Endothelial cell of umbilical vein (primary cell): ENCODE measurements around the gene ITGA11. TPM values are rescaled to one million over a fixed set of nuclear protein-coding genes. Genes with fewer than 3 reads are reported as not detected.

Experiments used
- BruUV-seq: library from RNA; stranded (reverse); fragments of 400-500 nt; replicated peaks from 2 replicates; lab custom pipeline; 2021; lab: Mats Ljungman, UMichigan
- CTCF ChIA-PET: fragments of 300-600, 350-600 bp; sonication (Branson Sonifier 250); formaldehyde crosslinking; loops from one replicate; lab custom pipeline; 2021; ENCODE audit warnings: antibody characterized with exemption, inconsistent platforms; lab: Charles Lee
- POLR2A ChIA-PET: fragments of 300-600, 350-600 bp; sonication (Branson Sonifier 250); formaldehyde crosslinking; loops from one replicate; lab custom pipeline; 2021; ENCODE audit warnings: antibody characterized with exemption, inconsistent platforms; lab: Charles Lee
- DNase-seq: peaks from one replicate; pipeline ENCODE4 v3.0.0-alpha.2; 2011; ENCODE audit warnings: low read depth, low spot score
- FAIRE-seq: peaks from 2 replicates; lab custom pipeline; 2011; peaks lifted over from hg19 to GRCh38; lab: Jason Lieb, UNC
- H2AFZ ChIP-seq: 2 replicates; pipeline ENCODE4 v1.6.0; 2012; ENCODE audit warnings: low read depth, low read length, control low read depth, inconsistent platforms
- H3K27ac ChIP-seq: 2 replicates; pipeline ENCODE4 v1.5.1; 2011; ENCODE audit warnings: low read depth, mild to moderate bottlenecking, control low read depth, low read length, moderate library complexity; ENCODE audit not compliant: insufficient read depth
- H3K27me3 ChIP-seq, 2 experiments: 2 replicates each; pipeline versions ENCODE4 v1.6.0 to v1.6.1; 2011; ENCODE audit warnings: low read length in 2 of 2, mixed read lengths in 1 of 2; ENCODE audit not compliant: control insufficient read depth in 2 of 2, insufficient read depth in 2 of 2
- H3K36me3 ChIP-seq, 2 experiments: 2 replicates in 1 of 2; 3 replicates in 1 of 2; pipeline ENCODE4 v1.5.1; 2011; ENCODE audit warnings: low read length in 2 of 2, mild to moderate bottlenecking in 1 of 2, moderate library complexity in 1 of 2; ENCODE audit not compliant: control insufficient read depth in 2 of 2, insufficient read depth in 2 of 2; ENCODE audit errors: extremely low read depth in 1 of 2
- H3K4me1 ChIP-seq: 3 replicates; pipeline ENCODE4 v1.5.1; 2011; ENCODE audit warnings: mild to moderate bottlenecking, low read length; ENCODE audit not compliant: control insufficient read depth, insufficient read depth; ENCODE audit errors: extremely low read depth
- H3K4me2 ChIP-seq: 2 replicates; pipeline ENCODE4 v1.6.1; 2011; ENCODE audit warnings: low read length, control low read depth, mixed read lengths; ENCODE audit not compliant: insufficient read depth
- H3K4me3 ChIP-seq, 3 experiments: fragments of 200-600 bp in 1 of 3; sonication (generic), shearing (Covaris generic) in 1 of 3; replicated peaks in 1 of 3; 2 replicates each; pipeline ENCODE4 v1.5.1; 2011 to 2016; ENCODE audit warnings: control low read depth in 3 of 3, low read length in 3 of 3, mild to moderate bottlenecking in 2 of 3, inconsistent platforms in 1 of 3, low read depth in 1 of 3, moderate library complexity in 1 of 3; ENCODE audit not compliant: insufficient read depth in 1 of 3
- H3K79me2 ChIP-seq: 2 replicates; pipeline ENCODE4 v1.6.0; 2012; ENCODE audit warnings: low read length, inconsistent platforms; ENCODE audit not compliant: control insufficient read depth, insufficient read depth
- H3K9ac ChIP-seq: replicated peaks from 2 replicates; pipeline ENCODE3; 2011; ENCODE audit warnings: low read length, control low read depth; ENCODE audit not compliant: insufficient read depth; ENCODE audit errors: extremely low read depth
- H3K9me1 ChIP-seq: replicated peaks from 3 replicates; pipeline ENCODE4 v1.6.0; 2011; ENCODE audit warnings: mild to moderate bottlenecking, low read length; ENCODE audit not compliant: control insufficient read depth, insufficient read depth; ENCODE audit errors: extremely low read depth
- H3K9me3 ChIP-seq: replicated peaks from 2 replicates; pipeline ENCODE4 v1.5.1; 2012; ENCODE audit warnings: low read length, inconsistent platforms; ENCODE audit not compliant: control insufficient read depth, insufficient read depth
- H4K20me1 ChIP-seq: replicated peaks from 2 replicates; pipeline ENCODE3; 2011; ENCODE audit warnings: mild to moderate bottlenecking, low read length; ENCODE audit not compliant: control insufficient read depth, insufficient read depth; ENCODE audit errors: extremely low read depth
- EZH2 ChIP-seq: IDR thresholded peaks from 2 replicates; pipeline ENCODE4 v1.6.1; 2012; ENCODE audit warnings: borderline replicate concordance, low read depth, mild to moderate bottlenecking, moderate library complexity, low read length, inconsistent platforms; ENCODE audit not compliant: severe bottlenecking
- FOS ChIP-seq: IDR thresholded peaks from 2 replicates; pipeline ENCODE4 v1.6.1; 2011; ENCODE audit warnings: mild to moderate bottlenecking, low read length, moderate library complexity, borderline replicate concordance; ENCODE audit not compliant: insufficient read depth
- GATA2 ChIP-seq: IDR thresholded peaks from 2 replicates; pipeline ENCODE4 v1.7.0; 2011; ENCODE audit warnings: low read depth, mild to moderate bottlenecking, moderate library complexity, mixed read lengths, low read length; ENCODE audit not compliant: insufficient read length, insufficient read depth
- JUN ChIP-seq: IDR thresholded peaks from 2 replicates; pipeline ENCODE4 v1.6.1; 2011; ENCODE audit warnings: borderline replicate concordance, low read depth; ENCODE audit not compliant: insufficient read length, insufficient read depth
- MYC ChIP-seq: IDR thresholded peaks from one replicate; pipeline ENCODE4 v1.6.1; 2011; ENCODE audit warnings: mild to moderate bottlenecking, low read depth, low read length
- POLR2A ChIP-seq: IDR thresholded peaks from 2 replicates; pipeline ENCODE4 v1.6.1; 2012; ENCODE audit warnings: low read depth, mild to moderate bottlenecking, control low read depth, low read length
- dilution Hi-C: fragments of 300-500 bp; cut with MboI; formaldehyde crosslinking; loops from one replicate; pipeline ENCODE4 v1.15.0; 2019; ENCODE audit warnings: low sequenced_read_pairs; ENCODE audit not compliant: extremely low pct_ligation_motif_present
- intact Hi-C: fragments of 100-400 bp; cut with micrococcal nuclease; formaldehyde crosslinking; loops from one replicate; pipeline ENCODE4 v1.10.0; 2022
- polyA plus RNA-seq, 4 experiments: library from polyadenylated mRNA; depleted of rRNA in 3 of 4; stranded (reverse) in 3 of 4; unstranded in 1 of 4; fragments of >200 nt; gene quantifications; 2 replicates each; pipeline versions ENCODE4 v1.2.1 to v1.2.3, GENCODE V29; 2011 to 2012; ENCODE audit warnings: missing spikeins in 1 of 4
- total RNA-seq: library from RNA; stranded (reverse); gene quantifications from 2 replicates; pipeline ENCODE4 v1.2.3, GENCODE V29; 2021
- TF ChIP-seq, protein P1 (sequence below): IDR thresholded peaks from 2 replicates; pipeline ENCODE4 v1.6.1; 2011; ENCODE audit not compliant: insufficient read depth, insufficient read length
- TF ChIP-seq, protein P2 (sequence below), 2 donors: IDR thresholded peaks; 1 replicate in 1 of 2; 2 replicates in 1 of 2; pipeline ENCODE4 v1.5.1; 2011; ENCODE audit warnings: low read length in 2 of 2, mild to moderate bottlenecking in 2 of 2, moderate library complexity in 2 of 2, control low read depth in 1 of 2, inconsistent platforms in 1 of 2, low read depth in 1 of 2; ENCODE audit not compliant: insufficient read depth in 1 of 2; ENCODE audit errors: extremely low read depth in 1 of 2

ITGA11 gene
- total and polyA plus RNA-seq, 2 donors (not counting 3 experiments of a cell fraction or from before 2014, with no cell fraction given) = 0.18 to 1.0 TPM

GRCh38 chr15:68264282-68264681, 167.7 kb downstream of the ITGA11 start:
- Histone ChIP-seq H3K4me1 (no peaks in the 10 kb centered on the region), H3K4me3 (no peak overlapping the region), H3K9me3 (no peaks in the 10 kb centered on the region), H3K4me2 (no peak overlapping the region), H4K20me1 (no peaks in the 10 kb centered on the region), H2AFZ (no peak overlapping the region), H3K79me2 (no peaks in the 10 kb centered on the region), H3K36me3 (no peaks in the 10 kb centered on the region), H3K9ac (no peak overlapping the region), H3K27me3 (peaks cover 30 to 44% of the 10 kb centered on the region in 2 experiments), H3K9me1 (no peaks in the 10 kb centered on the region), H3K27ac (no peak overlapping the region)
- FAIRE-seq = no peak
- TF ChIP-seq JUN (no peak), MYC (no peak), POLR2A (no peak), EZH2 (no peak), GATA2 (no peak), FOS (no peak)
- TF ChIP-seq, protein P1, sequence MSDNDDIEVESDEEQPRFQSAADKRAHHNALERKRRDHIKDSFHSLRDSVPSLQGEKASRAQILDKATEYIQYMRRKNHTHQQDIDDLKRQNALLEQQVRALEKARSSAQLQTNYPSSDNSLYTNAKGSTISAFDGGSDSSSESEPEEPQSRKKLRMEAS = no peak
- TF ChIP-seq, protein P2, sequence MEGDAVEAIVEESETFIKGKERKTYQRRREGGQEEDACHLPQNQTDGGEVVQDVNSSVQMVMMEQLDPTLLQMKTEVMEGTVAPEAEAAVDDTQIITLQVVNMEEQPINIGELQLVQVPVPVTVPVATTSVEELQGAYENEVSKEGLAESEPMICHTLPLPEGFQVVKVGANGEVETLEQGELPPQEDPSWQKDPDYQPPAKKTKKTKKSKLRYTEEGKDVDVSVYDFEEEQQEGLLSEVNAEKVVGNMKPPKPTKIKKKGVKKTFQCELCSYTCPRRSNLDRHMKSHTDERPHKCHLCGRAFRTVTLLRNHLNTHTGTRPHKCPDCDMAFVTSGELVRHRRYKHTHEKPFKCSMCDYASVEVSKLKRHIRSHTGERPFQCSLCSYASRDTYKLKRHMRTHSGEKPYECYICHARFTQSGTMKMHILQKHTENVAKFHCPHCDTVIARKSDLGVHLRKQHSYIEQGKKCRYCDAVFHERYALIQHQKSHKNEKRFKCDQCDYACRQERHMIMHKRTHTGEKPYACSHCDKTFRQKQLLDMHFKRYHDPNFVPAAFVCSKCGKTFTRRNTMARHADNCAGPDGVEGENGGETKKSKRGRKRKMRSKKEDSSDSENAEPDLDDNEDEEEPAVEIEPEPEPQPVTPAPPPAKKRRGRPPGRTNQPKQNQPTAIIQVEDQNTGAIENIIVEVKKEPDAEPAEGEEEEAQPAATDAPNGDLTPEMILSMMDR (IDR thresholded peaks at IDR 0.05; ENCODE audit: extremely low read depth in 1 of 2, insufficient read depth in 1 of 2, low read depth in 1 of 2, low read length in 2 of 2) = no peak
- BruUV-seq = no TSS peak
- dilution Hi-C loops = no loop called here
- DNase-seq = no peak
- ChIA-PET CTCF (interaction anchor here (1.6 to 5.6 kb wide), 2 partner anchors 11 to 42 kb away, joined by 6 to 31 read pairs; no protein-coding TSS in a partner anchor), POLR2A (no interaction called here)
- intact Hi-C loops = no loop called here
